ENCODE data around the gene ZBTB46.

DNA sequence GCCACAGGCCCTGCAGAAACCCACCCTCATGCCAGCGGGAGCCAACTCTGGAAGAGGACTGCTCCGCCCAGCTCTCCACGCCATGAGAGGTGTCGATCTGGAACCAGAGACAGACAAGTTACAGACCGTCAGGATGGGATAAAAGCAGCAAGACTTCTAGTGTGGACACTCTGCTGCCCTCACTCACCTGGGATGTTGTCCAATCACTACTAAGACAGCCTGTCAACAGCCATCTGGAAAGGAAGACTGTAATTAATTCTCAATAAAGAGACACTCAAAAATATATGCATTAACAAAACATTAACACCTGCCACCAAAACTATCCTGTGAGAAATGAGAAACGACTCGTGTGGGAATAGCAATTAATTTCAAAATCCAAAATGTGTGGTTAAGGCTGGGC lies 63.2 kb downstream of the ZBTB46 start:
- TF ChIP-seq POLR2AphosphoS5 (IDR thresholded peaks at IDR 0.05; ENCODE audit: low read depth, low read length) (no peak), TAF1 (IDR thresholded peaks at IDR 0.05; ENCODE audit: borderline replicate concordance, insufficient read depth, low read length) (no peak), SIN3A (IDR thresholded peaks at IDR 0.05; ENCODE audit: borderline replicate concordance, insufficient read depth, low read length) (no peak)
